RWPE1 (cell line): ENCODE data around the gene NPC1L1.
"Not testable (repeated sequence)": the region's sequence is repeated elsewhere in the genome, so short reads cannot be mapped to it uniquely, and the experiment has no call there.

Experiments used
- CTCF ChIA-PET: fragments of 350-600 bp; sonication (Branson Sonifier 250); formaldehyde crosslinking; extraction: SDS; loops from one replicate; lab custom pipeline; 2021; lab: Yijun Ruan, JAX
- POLR2A ChIA-PET: fragments of 400-600 bp; formaldehyde crosslinking; extraction: SDS; loops from one replicate; lab custom pipeline; 2020; ENCODE audit warnings: antibody characterized with exemption; ENCODE audit not compliant: low non-redundant PET; lab: Yijun Ruan, JAX
- DNase-seq: peaks from one replicate; pipeline ENCODE4 v3.0.0; 2012; ENCODE audit warnings: low spot score
- H3K27ac ChIP-seq: fragments of 450-650 bp; 2 replicates; pipeline ENCODE4 v1.5.1; 2017
- CTCF ChIP-seq: fragments of 450-650 bp; conservative IDR thresholded peaks from 2 replicates; pipeline ENCODE4 v1.5.1; 2017; ENCODE audit warnings: low read depth, mild to moderate bottlenecking

Gene NPC1L1

GRCh38 chr7:44559485-44559884 is 18.4 kb upstream of the NPC1L1 start:
- ChIA-PET POLR2A (interaction anchor here (0.7 kb wide), 1 partner anchor 13 kb away, joined by 5 read pairs; no protein-coding TSS in a partner anchor), CTCF (interaction anchor here (0.6 kb wide), 1 partner anchor 56 kb away, joined by 3 read pairs; no protein-coding TSS in a partner anchor)
- no peak for TF ChIP-seq CTCF
- DNase-seq, result no peak
- H3K27ac ChIP-seq, result no peak overlapping the region

- CTCF ChIA-PET, result interaction anchor here (0.6 kb wide), 1 partner anchor 17 kb away, joined by 4 read pairs; no protein-coding TSS in a partner anchor
- no peak for DNase-seq
- POLR2A ChIA-PET, result no interaction called here
- H3K27ac ChIP-seq, result no peak overlapping the region
- TF ChIP-seq CTCF, result no peak
These were observed 16.4 kb upstream of the NPC1L1 start for GRCh38 chr7:44557485-44557884.

GRCh38 chr7:44555350-44555749 is 14.2 kb upstream of the NPC1L1 start:
- no peak overlapping the region for H3K27ac ChIP-seq
- no peak for DNase-seq
- POLR2A ChIA-PET, result no interaction called here
- CTCF ChIA-PET, result interaction anchor here (0.6 kb wide), 1 partner anchor 11 kb away, joined by 3 read pairs; no protein-coding TSS in a partner anchor
- TF ChIP-seq CTCF, result no peak

- ChIA-PET POLR2A (interaction anchor here (0.6 kb wide), 1 partner anchor 13 kb away, joined by 3 read pairs; no protein-coding TSS in a partner anchor), CTCF (interaction anchor here (1.1 to 1.2 kb wide), 2 partner anchors 12 to 41 kb away, joined by 3 to 8 read pairs; no protein-coding TSS in a partner anchor)
- DNase-seq, H3K27ac ChIP-seq: not testable (repeated sequence)
These were observed 11.4 kb upstream of the NPC1L1 start for GRCh38 chr7:44552473-44553005.

- CTCF ChIA-PET, result no interaction called here
- DNase-seq, result no peak
These were observed 8.3 kb upstream of the NPC1L1 start for GRCh38 chr7:44549457-44549856.

GRCh38 chr7:44548893-44549292 is 7.8 kb upstream of the NPC1L1 start:
- ChIA-PET POLR2A (no interaction called here), CTCF (interaction anchor here (0.6 kb wide), 2 partner anchors 13 to 461 kb away, joined by 3 read pairs; no protein-coding TSS in a partner anchor)
- DNase-seq, result no peak
- no peak overlapping the region for H3K27ac ChIP-seq
- TF ChIP-seq CTCF, result no peak

More at GRCh38 chr7:44549457-44549856, 8.3 kb upstream of the NPC1L1 start:
- POLR2A ChIA-PET, result no interaction called here
- no peak for TF ChIP-seq CTCF
- no peak overlapping the region for H3K27ac ChIP-seq
